ENCODE data around the gene PTPN18.

DNA sequence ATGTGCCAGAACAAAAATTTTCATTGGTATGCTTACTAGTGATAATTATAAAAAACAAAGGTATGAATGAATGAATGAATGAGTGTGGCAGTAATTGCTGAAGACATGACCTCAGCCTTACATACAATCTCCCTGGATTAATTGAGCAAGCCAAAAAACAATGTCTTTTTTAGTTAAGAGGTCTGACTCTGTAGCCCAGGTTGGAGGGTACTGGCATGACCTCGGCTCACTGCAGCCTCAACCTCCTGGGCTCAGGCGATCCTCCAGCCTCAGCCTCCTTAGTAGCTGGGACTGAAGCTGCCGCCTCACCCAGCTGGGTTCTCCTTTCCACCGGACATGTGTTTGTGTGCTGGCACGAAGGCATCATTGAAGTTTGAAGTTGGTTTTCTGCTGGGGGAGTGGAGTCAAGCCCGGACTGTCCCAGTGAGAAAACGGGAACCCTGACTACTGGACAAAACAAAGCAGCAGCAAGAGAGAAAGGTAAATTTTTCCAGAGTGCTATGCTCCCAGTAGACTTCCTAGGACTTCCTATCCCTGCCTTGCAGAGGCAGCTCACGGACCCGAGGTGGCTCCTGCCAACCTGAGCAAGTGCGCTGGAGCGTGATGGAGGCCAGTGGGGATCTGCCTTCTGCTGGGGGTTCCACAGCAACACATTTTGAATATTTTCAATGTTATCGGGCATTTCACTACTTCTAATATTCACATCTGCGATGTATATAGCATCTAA is 19.5 kb upstream of the PTPN18 start:
- TF ChIP-seq, protein P1, sequence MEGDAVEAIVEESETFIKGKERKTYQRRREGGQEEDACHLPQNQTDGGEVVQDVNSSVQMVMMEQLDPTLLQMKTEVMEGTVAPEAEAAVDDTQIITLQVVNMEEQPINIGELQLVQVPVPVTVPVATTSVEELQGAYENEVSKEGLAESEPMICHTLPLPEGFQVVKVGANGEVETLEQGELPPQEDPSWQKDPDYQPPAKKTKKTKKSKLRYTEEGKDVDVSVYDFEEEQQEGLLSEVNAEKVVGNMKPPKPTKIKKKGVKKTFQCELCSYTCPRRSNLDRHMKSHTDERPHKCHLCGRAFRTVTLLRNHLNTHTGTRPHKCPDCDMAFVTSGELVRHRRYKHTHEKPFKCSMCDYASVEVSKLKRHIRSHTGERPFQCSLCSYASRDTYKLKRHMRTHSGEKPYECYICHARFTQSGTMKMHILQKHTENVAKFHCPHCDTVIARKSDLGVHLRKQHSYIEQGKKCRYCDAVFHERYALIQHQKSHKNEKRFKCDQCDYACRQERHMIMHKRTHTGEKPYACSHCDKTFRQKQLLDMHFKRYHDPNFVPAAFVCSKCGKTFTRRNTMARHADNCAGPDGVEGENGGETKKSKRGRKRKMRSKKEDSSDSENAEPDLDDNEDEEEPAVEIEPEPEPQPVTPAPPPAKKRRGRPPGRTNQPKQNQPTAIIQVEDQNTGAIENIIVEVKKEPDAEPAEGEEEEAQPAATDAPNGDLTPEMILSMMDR (IDR thresholded peaks at IDR 0.05) = no peak
- TF ChIP-seq POLR2A (IDR thresholded peaks at IDR 0.05) = no peak
